Measurements from ENCODE around the gene ST6GALNAC6.

DNA sequence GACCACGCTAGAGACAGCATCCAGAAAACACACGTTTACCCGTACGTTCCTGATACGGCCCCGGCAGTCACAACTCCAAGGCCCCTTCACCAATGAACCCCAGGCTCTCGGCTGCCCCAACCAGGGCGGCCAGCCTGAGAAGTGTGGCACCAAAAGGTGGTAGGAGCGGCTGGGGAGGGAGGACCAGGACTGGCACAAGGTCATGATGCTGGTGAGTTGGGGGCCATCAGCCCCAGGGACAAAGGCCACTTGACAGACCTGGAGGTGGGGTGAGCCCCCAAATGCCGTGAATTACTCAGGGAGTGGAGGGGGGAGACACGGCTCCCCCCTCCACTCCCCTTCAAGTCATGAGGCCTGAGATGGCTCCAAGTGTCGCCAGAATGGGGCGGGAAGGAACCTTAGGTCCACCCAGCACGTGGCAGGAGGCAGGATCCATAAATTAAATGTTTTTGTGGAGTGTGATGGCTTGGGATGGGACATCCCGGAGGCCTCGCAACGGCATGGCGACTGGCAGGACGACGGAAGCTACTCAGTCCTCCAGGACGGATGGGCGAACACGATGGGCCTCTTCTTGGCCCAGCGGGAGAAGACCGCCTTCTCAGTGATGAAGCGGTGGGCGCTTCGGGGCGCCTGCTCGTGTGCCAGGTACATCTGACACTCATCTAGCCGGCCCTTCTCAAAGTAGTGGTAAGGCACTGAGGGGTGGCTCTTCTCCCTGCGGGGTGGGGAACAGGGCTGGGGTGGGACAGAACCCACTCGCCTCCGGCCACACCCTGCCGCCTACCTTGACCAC lies 8.7 kb upstream of the ST6GALNAC6 start:
- TF ChIP-seq, protein P1, sequence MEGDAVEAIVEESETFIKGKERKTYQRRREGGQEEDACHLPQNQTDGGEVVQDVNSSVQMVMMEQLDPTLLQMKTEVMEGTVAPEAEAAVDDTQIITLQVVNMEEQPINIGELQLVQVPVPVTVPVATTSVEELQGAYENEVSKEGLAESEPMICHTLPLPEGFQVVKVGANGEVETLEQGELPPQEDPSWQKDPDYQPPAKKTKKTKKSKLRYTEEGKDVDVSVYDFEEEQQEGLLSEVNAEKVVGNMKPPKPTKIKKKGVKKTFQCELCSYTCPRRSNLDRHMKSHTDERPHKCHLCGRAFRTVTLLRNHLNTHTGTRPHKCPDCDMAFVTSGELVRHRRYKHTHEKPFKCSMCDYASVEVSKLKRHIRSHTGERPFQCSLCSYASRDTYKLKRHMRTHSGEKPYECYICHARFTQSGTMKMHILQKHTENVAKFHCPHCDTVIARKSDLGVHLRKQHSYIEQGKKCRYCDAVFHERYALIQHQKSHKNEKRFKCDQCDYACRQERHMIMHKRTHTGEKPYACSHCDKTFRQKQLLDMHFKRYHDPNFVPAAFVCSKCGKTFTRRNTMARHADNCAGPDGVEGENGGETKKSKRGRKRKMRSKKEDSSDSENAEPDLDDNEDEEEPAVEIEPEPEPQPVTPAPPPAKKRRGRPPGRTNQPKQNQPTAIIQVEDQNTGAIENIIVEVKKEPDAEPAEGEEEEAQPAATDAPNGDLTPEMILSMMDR (IDR thresholded peaks at IDR 0.05), result no peak
- no peak for TF ChIP-seq ZFX (IDR thresholded peaks at IDR 0.05; ENCODE audit: borderline replicate concordance)

All from 22Rv1 (cell line).